OCI-LY3 (cell line): ENCODE data around the gene IL6.

Experiments used
- H2AFZ ChIP-seq: fragments of 200-600, 300-600 bp; shearing (Covaris generic); 2 replicates; pipeline ENCODE4 v1.6.0; 2014; ENCODE audit warnings: antibody characterized with exemption, low read depth, low read length
- H3K27ac ChIP-seq: fragments of 200-600, 300-600 bp; sonication (generic); 2 replicates; pipeline ENCODE4 v1.5.1; 2014; ENCODE audit warnings: mild to moderate bottlenecking, low read length, moderate library complexity, mixed read lengths
- H3K27me3 ChIP-seq: fragments of 200-600, 300-600 bp; sonication (generic); 2 replicates; pipeline ENCODE4 v1.6.1; 2014; ENCODE audit warnings: low read depth, low read length, mixed read lengths
- H3K36me3 ChIP-seq: fragments of 200-600, 300-600 bp; sonication (generic); replicated peaks from 2 replicates; pipeline ENCODE3; 2014; ENCODE audit warnings: low read depth, low read length, mixed read lengths
- H3K4me1 ChIP-seq: fragments of 300-600, 200-600 bp; sonication (generic); 2 replicates; pipeline ENCODE4 v1.6.1; 2014; ENCODE audit warnings: low read length, mixed read lengths
- H3K4me2 ChIP-seq: fragments of 200-600, 300-600 bp; sonication (generic); 2 replicates; pipeline ENCODE4 v1.6.1; 2014; ENCODE audit warnings: low read length, mixed read lengths
- H3K4me3 ChIP-seq: fragments of 300-600, 200-600 bp; sonication (generic); 2 replicates; pipeline ENCODE4 v1.5.1; 2014; ENCODE audit warnings: antibody characterized with exemption, mild to moderate bottlenecking, low read length, moderate library complexity
- H3K79me2 ChIP-seq: fragments of 300-600, 200-600 bp; shearing (Covaris generic); 2 replicates; pipeline ENCODE4 v1.6.1; 2014; ENCODE audit warnings: mild to moderate bottlenecking, low read length, mixed read lengths
- H3K9ac ChIP-seq: fragments of 300-600, 200-600 bp; shearing (Covaris generic); 2 replicates; pipeline ENCODE4 v1.6.0; 2014; ENCODE audit warnings: mild to moderate bottlenecking, low read length, moderate library complexity
- H3K9me3 ChIP-seq: fragments of 200-600, 300-600 bp; shearing (Covaris generic); 2 replicates; pipeline ENCODE4 v1.6.1; 2014; ENCODE audit warnings: low read length, mixed read lengths; ENCODE audit not compliant: insufficient read depth
- H4K20me1 ChIP-seq: fragments of 200-600, 300-600 bp; sonication (generic); 2 replicates; pipeline ENCODE4 v1.6.1; 2016; ENCODE audit warnings: low read length, mixed read lengths; ENCODE audit not compliant: insufficient read depth
- CTCF ChIP-seq: fragments of 200-600, 300-600 bp; sonication (generic); IDR thresholded peaks from 2 replicates; pipeline ENCODE4 v1.5.1; 2014; ENCODE audit warnings: antibody characterized with exemption, low read length, low read depth
- EZH2phosphoT487 ChIP-seq: fragments of 200-600 bp; shearing (Covaris generic); IDR thresholded peaks from 2 replicates; pipeline ENCODE4 v1.6.1; 2018; ENCODE audit warnings: antibody characterized with exemption, mixed run types, low read depth

IL6 gene

GRCh38 chr7:22681312-22681711, 45.7 kb upstream of the IL6 start:
- no peak overlapping the region for H2AFZ ChIP-seq
- H3K9me3 ChIP-seq: no peaks in the 10 kb centered on the region
- no peak overlapping the region for H3K27ac ChIP-seq
- no peak overlapping the region for H3K9ac ChIP-seq
- H3K4me2 ChIP-seq: no peak overlapping the region
- H3K79me2 ChIP-seq: peaks cover 100% of the 10 kb centered on the region
- H3K4me1 ChIP-seq: peaks cover 47% of the 10 kb centered on the region
- TF ChIP-seq CTCF: no peak
- no peak for TF ChIP-seq EZH2phosphoT487
- H3K36me3 ChIP-seq: peaks cover 45% of the 10 kb centered on the region
- no peak overlapping the region for H3K4me3 ChIP-seq
- no peaks in the 10 kb centered on the region for H3K27me3 ChIP-seq
- peaks cover 82% of the 10 kb centered on the region for H4K20me1 ChIP-seq

GRCh38 chr7:22681852-22682657, 44.9 kb upstream of the IL6 start:
- H2AFZ ChIP-seq: no peak overlapping the region
- no peak overlapping the region for H3K27ac ChIP-seq
- H3K9ac ChIP-seq: no peak overlapping the region
- H4K20me1 ChIP-seq: peaks cover 84% of the 10 kb centered on the region
- H3K9me3 ChIP-seq: no peaks in the 10 kb centered on the region
- no peak overlapping the region for H3K4me3 ChIP-seq
- peaks cover 100% of the 10 kb centered on the region for H3K79me2 ChIP-seq
- peaks cover 47% of the 10 kb centered on the region for H3K4me1 ChIP-seq
- H3K36me3 ChIP-seq: peaks cover 52% of the 10 kb centered on the region
- H3K4me2 ChIP-seq: no peak overlapping the region
- H3K27me3 ChIP-seq: no peaks in the 10 kb centered on the region
- TF ChIP-seq EZH2phosphoT487 (no peak), CTCF (no peak)

- Histone ChIP-seq H3K79me2 (peaks cover 100% of the 10 kb centered on the region), H3K36me3 (peaks cover 59% of the 10 kb centered on the region), H3K4me3 (no peak overlapping the region), H3K27me3 (no peaks in the 10 kb centered on the region), H3K9ac (no peak overlapping the region), H2AFZ (no peak overlapping the region), H3K9me3 (no peaks in the 10 kb centered on the region), H4K20me1 (peaks cover 90% of the 10 kb centered on the region), H3K4me1 (peaks cover 35% of the 10 kb centered on the region), H3K4me2 (no peak overlapping the region), H3K27ac (no peak overlapping the region)
- TF ChIP-seq EZH2phosphoT487 (no peak), CTCF (no peak)
Measured at GRCh38 chr7:22683379-22683778, 43.6 kb upstream of the IL6 start.

GRCh38 chr7:22686620-22687019, 40.4 kb upstream of the IL6 start:
- Histone ChIP-seq H3K4me1 (peaks cover 28% of the 10 kb centered on the region), H3K27ac (no peak overlapping the region), H3K9ac (no peak overlapping the region), H3K36me3 (peaks cover 70% of the 10 kb centered on the region), H4K20me1 (peaks cover 93% of the 10 kb centered on the region), H3K79me2 (peaks cover 100% of the 10 kb centered on the region), H3K27me3 (no peaks in the 10 kb centered on the region), H2AFZ (no peak overlapping the region), H3K9me3 (no peaks in the 10 kb centered on the region), H3K4me3 (no peak overlapping the region), H3K4me2 (no peak overlapping the region)
- TF ChIP-seq EZH2phosphoT487: no peak
- TF ChIP-seq CTCF: no peak
